SU-DHL-6 (cell line): ENCODE measurements around the gene ZNF837.

Source experiments
- EZH2phosphoT487 ChIP-seq: fragments of 200-600 bp; sonication (generic), shearing (Covaris generic); conservative IDR thresholded peaks from 2 replicates; pipeline ENCODE4 v1.6.1; 2018; ENCODE audit warnings: mild to moderate bottlenecking, antibody characterized with exemption, low read length, moderate library complexity, mixed read lengths
- TF ChIP-seq, protein P1 (sequence below): fragments of 200-600 bp; sonication (generic); IDR thresholded peaks from one replicate; pipeline ENCODE4 v1.5.1; 2017; ENCODE audit warnings: antibody characterized with exemption, mild to moderate bottlenecking, low read length, moderate library complexity; ENCODE audit not compliant: insufficient read depth, poor library complexity, severe bottlenecking

DNA sequence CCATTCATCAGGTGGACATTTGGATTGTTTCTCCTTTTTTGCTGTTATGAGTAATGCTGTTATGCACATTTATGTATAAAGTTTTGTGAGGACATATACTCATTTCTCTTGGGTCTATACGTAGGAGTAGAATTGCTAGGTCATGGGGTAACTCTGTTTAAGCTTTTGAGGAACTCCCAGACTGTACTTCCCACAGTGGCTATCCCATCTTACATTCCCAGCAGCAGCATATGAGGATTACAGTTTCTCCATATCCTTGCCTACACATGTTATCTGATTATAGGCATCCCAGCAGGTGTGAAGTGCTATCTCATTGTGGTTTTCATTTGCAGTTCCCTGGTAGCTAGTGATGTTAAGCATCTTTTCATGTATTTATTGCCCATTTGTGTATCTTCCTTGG, 48.1 kb downstream of the ZNF837 start:
- TF ChIP-seq, protein P1, sequence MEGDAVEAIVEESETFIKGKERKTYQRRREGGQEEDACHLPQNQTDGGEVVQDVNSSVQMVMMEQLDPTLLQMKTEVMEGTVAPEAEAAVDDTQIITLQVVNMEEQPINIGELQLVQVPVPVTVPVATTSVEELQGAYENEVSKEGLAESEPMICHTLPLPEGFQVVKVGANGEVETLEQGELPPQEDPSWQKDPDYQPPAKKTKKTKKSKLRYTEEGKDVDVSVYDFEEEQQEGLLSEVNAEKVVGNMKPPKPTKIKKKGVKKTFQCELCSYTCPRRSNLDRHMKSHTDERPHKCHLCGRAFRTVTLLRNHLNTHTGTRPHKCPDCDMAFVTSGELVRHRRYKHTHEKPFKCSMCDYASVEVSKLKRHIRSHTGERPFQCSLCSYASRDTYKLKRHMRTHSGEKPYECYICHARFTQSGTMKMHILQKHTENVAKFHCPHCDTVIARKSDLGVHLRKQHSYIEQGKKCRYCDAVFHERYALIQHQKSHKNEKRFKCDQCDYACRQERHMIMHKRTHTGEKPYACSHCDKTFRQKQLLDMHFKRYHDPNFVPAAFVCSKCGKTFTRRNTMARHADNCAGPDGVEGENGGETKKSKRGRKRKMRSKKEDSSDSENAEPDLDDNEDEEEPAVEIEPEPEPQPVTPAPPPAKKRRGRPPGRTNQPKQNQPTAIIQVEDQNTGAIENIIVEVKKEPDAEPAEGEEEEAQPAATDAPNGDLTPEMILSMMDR = no peak
- TF ChIP-seq EZH2phosphoT487 = no peak
